Kidney epithelial cell (primary cell): ENCODE data around the gene HHAT. TPM values are rescaled to one million over a fixed set of nuclear protein-coding genes. Genes with fewer than 3 reads are reported as not detected.

ENCODE experiments used
- DNase-seq: peaks from one replicate; pipeline ENCODE4 v3.0.0-alpha.2; 2010; ENCODE audit warnings: low read depth
- H3K27me3 ChIP-seq: 2 replicates; pipeline ENCODE4 v1.6.0; 2011; ENCODE audit warnings: low read length; ENCODE audit not compliant: control insufficient read depth, insufficient read depth
- H3K36me3 ChIP-seq: 2 replicates; pipeline ENCODE4 v1.5.1; 2011; ENCODE audit warnings: low read length; ENCODE audit not compliant: control insufficient read depth, insufficient read depth
- H3K4me3 ChIP-seq: 2 replicates; pipeline ENCODE4 v1.5.1; 2011; ENCODE audit warnings: low read depth, mild to moderate bottlenecking, control low read depth, low read length
- total RNA-seq: library from RNA; depleted of rRNA; stranded (reverse); fragments of >200 nt; gene quantifications from 2 replicates; pipeline ENCODE4 v1.2.3, GENCODE V29; 2015
- TF ChIP-seq, protein P1 (sequence below): IDR thresholded peaks from 2 replicates; pipeline ENCODE4 v1.5.1; 2011; ENCODE audit warnings: mild to moderate bottlenecking, moderate library complexity, low read length, control low read depth, inconsistent platforms; ENCODE audit not compliant: insufficient read depth, poor library complexity, severe bottlenecking

Gene HHAT
- total RNA-seq, 1 donor from 2014 or later = 15.0 TPM

- Histone ChIP-seq H3K4me3 (no peak overlapping the region), H3K36me3 (no peaks in the 10 kb centered on the region), H3K27me3 (no peaks in the 10 kb centered on the region)
- DNase-seq = no peak
- TF ChIP-seq, protein P1, sequence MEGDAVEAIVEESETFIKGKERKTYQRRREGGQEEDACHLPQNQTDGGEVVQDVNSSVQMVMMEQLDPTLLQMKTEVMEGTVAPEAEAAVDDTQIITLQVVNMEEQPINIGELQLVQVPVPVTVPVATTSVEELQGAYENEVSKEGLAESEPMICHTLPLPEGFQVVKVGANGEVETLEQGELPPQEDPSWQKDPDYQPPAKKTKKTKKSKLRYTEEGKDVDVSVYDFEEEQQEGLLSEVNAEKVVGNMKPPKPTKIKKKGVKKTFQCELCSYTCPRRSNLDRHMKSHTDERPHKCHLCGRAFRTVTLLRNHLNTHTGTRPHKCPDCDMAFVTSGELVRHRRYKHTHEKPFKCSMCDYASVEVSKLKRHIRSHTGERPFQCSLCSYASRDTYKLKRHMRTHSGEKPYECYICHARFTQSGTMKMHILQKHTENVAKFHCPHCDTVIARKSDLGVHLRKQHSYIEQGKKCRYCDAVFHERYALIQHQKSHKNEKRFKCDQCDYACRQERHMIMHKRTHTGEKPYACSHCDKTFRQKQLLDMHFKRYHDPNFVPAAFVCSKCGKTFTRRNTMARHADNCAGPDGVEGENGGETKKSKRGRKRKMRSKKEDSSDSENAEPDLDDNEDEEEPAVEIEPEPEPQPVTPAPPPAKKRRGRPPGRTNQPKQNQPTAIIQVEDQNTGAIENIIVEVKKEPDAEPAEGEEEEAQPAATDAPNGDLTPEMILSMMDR = no peak
Measured at GRCh38 chr1:210336362-210336761, 7.7 kb downstream of the HHAT start.

GRCh38 chr1:210339500-210339899 lies 10.8 kb downstream of the HHAT start:
- no peak for DNase-seq
- Histone ChIP-seq H3K4me3 (no peak overlapping the region), H3K27me3 (no peaks in the 10 kb centered on the region), H3K36me3 (no peaks in the 10 kb centered on the region)
- TF ChIP-seq, protein P1 = no peak

DNA sequence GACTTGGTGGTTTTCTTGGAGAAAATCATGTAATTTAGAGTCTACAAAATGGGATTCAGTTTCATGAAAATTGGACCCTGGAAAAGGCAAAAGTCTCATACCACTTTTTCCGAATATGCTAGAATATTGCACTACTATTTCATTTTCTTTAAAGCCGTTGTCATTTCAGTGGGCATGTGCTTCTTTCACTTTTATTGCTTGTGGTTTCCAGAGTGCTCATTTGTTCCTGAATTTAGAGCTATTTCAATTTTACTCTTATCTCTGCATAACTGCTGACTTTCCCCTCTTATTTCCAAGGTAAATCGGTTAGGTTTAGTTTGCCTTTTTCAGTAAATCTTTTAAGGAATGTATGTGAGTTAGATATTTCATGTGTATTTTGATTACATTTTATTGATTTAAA lies 11.6 kb downstream of the HHAT start:
- no peak for DNase-seq
- no peak overlapping the region for H3K4me3 ChIP-seq
- TF ChIP-seq, protein P1 = no peak
- no peaks in the 10 kb centered on the region for H3K27me3 ChIP-seq
- no peaks in the 10 kb centered on the region for H3K36me3 ChIP-seq

GRCh38 chr1:210340841-210341240 lies 12.1 kb downstream of the HHAT start:
- no peaks in the 10 kb centered on the region for H3K36me3 ChIP-seq
- TF ChIP-seq, protein P1 = no peak

DNA sequence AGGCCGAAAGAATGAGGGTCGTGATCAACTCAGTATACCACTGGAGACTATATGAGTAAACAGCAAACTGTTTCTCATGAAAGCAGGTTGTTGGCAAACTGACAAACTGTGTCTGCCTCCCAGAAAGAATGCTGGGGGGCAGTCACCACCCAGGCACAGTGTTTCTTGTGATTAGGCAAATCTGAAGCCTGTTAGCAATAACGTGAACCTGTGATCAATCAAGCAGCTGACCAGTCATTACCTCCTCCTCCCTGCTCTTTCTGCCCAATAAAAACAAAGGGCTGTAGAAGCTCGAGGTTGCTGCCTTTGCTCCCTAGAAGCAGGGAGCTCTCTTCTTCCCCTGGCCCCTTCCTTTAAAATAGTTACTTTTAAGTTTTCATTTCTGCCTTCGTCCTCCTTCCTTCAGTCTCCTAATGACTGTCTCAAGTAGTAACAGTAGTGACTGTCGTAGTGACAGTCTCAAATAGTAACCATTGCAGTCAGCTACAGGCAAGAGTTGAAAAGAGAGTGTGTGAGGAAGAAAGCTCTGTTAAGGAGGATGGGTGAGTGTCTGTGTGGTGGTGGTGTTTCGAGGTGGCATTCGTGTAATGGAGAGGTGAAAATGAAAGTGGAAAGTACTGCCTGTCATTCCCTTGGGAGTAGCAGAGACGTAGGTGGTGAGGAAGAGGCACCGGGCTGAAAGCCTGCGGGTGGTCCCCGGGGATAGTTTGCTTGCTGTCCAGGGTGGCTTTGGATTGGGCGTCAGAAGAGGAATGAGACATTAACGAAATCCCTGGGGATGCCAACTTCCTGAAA lies 14.5 kb downstream of the HHAT start:
- peak overlapping the region; percentile 20 for H3K4me3 ChIP-seq
- H3K36me3 ChIP-seq = no peaks in the 10 kb centered on the region
- DNase-seq = no peak
- TF ChIP-seq, protein P1 = no peak
- no peaks in the 10 kb centered on the region for H3K27me3 ChIP-seq

More at GRCh38 chr1:210340841-210341240, 12.1 kb downstream of the HHAT start:
- Histone ChIP-seq H3K4me3 (no peak overlapping the region), H3K27me3 (no peaks in the 10 kb centered on the region)
- no peak for DNase-seq

DNA sequence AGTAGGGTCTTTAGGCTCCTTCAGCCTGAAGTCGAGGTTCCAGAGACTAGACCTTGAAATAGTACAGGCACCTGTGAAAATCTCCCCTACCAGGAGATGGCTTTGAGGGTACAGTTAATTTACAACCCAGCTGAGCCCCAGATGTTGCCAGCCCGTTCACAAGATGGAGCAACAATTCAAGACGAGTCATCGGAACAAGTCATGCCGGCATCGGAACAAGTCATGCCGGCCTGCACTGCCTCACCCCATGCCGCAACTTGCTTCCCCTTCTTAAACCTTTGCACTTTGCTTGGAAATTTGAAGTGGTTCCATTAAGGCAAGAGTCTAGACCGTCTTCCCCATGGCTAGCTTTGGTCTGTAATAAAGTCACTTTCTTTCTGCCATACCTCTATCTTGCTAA lies 16.0 kb downstream of the HHAT start:
- TF ChIP-seq, protein P1 = no peak
- H3K4me3 ChIP-seq = no peak overlapping the region
- H3K27me3 ChIP-seq = no peaks in the 10 kb centered on the region
- no peaks in the 10 kb centered on the region for H3K36me3 ChIP-seq
- DNase-seq = no peak
